ENCODE data around the gene S100A1. TPM values are rescaled to one million over a fixed set of nuclear protein-coding genes. Genes with fewer than 3 reads are reported as not detected.
A peak's percentile ranks its signal among the peaks of the same experiment; 100 is the strongest.

Gene S100A1
- total and polyA plus RNA-seq, 2 of the 13 experiments (the other 11 are each of a cell fraction or from before 2014, with no cell fraction given): 120 to 251 TPM

- H2AFZ ChIP-seq (ENCODE audit: low read length): no peak overlapping the region
- ChIA-PET CTCF (ENCODE audit: low intra/inter-chr PET ratio, low total read pairs) (no interaction called here), POLR2A (interaction anchor here (5.4 to 12.2 kb wide), 2 partner anchors 10 to 20 kb away, joined by 63 to 390 read pairs; partner anchors contain the start of genes CHTOP, S100A1 and S100A13)
- intact Hi-C loops (cut with micrococcal nuclease; ENCODE audit: unreplicated experiment): no loop called here
- no peaks in the 10 kb centered on the region for H4K20me1 ChIP-seq (ENCODE audit: insufficient read depth, low read length)
- in situ Hi-C loops (cut with HindIII; ENCODE audit: extremely low pct_ligation_motif_present, low pct_unique_long_range_greater_than_20kb): no loop called here
- DNase-seq (ENCODE audit: low spot score) (no peak), FAIRE-seq (no peak), ATAC-seq (no peak)
- TF ChIP-seq TBX3 (IDR thresholded peaks at IDR 0.05; ENCODE audit: borderline replicate concordance): no peak
- TF ChIP-seq JDP2 (CRISPR knock-in tag; IDR thresholded peaks at IDR 0.05; ENCODE audit: borderline replicate concordance): no peak
- H3K27me3 ChIP-seq (ENCODE audit: control insufficient read depth in 1 of 2, insufficient read depth in 2 of 2, low read length in 2 of 2): no peaks in the 10 kb centered on the region
- H3K9me3 ChIP-seq (ENCODE audit: low read length): no peaks in the 10 kb centered on the region
- peaks cover 0 to 1% of the 10 kb centered on the region in 2 experiments; a peak in 1 of 5 replicates for H3K36me3 ChIP-seq (replicated peaks in 1 of 2; ENCODE audit: control insufficient read depth in 1 of 2, insufficient read depth in 2 of 2, low read length in 2 of 2)
- H3K4me1 ChIP-seq (ENCODE audit: insufficient read depth, low read length): peaks cover 70% of the 10 kb centered on the region
- no peak overlapping the region for H3K4me2 ChIP-seq (ENCODE audit: low read depth, low read length)
- WGBS (ENCODE audit: low lambda C conversion rate): 89% methylated on average over 3 of the region's 7 CpGs
- H3K79me2 ChIP-seq (ENCODE audit: insufficient read depth, low read length): peaks cover 6% of the 10 kb centered on the region
- no TSS peak for BruUV-seq (replicated peaks)
- no peak overlapping the region for H3K27ac ChIP-seq (ENCODE audit: extremely low read length, insufficient read depth, low read length)
- no peak overlapping the region for H3K9ac ChIP-seq (ENCODE audit: insufficient read depth, low read depth, low read length)
- no peak overlapping the region for H3K4me3 ChIP-seq (replicated peaks in 1 of 3; ENCODE audit: insufficient read depth in 1 of 3, low read depth in 2 of 3, low read length in 3 of 3)
These were observed 13.3 kb upstream of the S100A1 start for GRCh38 chr1:153614906-153615305.

DNA sequence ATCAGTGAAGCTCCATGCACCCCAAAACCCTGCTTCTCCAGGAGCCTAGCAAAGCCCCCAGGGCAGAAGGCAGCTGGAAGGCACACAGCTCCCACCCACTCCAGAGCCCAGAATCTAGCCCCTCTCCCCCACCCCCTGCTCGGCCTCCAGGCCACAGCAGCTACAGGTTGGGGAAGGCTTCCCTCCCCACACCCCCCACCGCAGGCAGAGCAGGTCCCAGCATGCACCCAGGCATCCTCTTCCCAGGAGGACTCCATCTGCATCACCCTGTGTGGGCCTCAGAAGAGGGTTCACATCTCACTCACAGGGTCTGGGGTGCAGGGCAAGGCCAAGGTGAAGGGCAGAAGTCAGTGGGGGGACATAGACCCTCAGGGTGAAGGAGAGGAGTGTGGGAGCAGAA is 12.8 kb upstream of the S100A1 start:
- Histone ChIP-seq H3K9me3 (ENCODE audit: low read length) (no peaks in the 10 kb centered on the region), H3K79me2 (ENCODE audit: insufficient read depth, low read length) (peaks cover 6% of the 10 kb centered on the region), H3K27ac (ENCODE audit: extremely low read length, insufficient read depth, low read length) (no peak overlapping the region), H4K20me1 (ENCODE audit: insufficient read depth, low read length) (no peaks in the 10 kb centered on the region), H3K4me1 (ENCODE audit: insufficient read depth, low read length) (peaks cover 65% of the 10 kb centered on the region), H2AFZ (ENCODE audit: low read length) (no peak overlapping the region), H3K4me2 (ENCODE audit: low read depth, low read length) (peak overlapping the region; percentile 41; the same call in 1 of the 2 replicates), H3K36me3 (replicated peaks in 1 of 2; ENCODE audit: control insufficient read depth in 1 of 2, insufficient read depth in 2 of 2, low read length in 2 of 2) (peaks cover 0 to 1% of the 10 kb centered on the region in 2 experiments; a peak in 1 of 5 replicates), H3K4me3 (replicated peaks in 1 of 3; ENCODE audit: insufficient read depth in 1 of 3, low read depth in 2 of 3, low read length in 3 of 3) (no peak overlapping the region), H3K9ac (ENCODE audit: insufficient read depth, low read depth, low read length) (no peak overlapping the region), H3K27me3 (ENCODE audit: control insufficient read depth in 1 of 2, insufficient read depth in 2 of 2, low read length in 2 of 2) (no peaks in the 10 kb centered on the region)
- DNase-seq (ENCODE audit: low spot score): no peak
- no peak for FAIRE-seq
- intact Hi-C loops (cut with micrococcal nuclease; ENCODE audit: unreplicated experiment) (no loop called here), in situ Hi-C loops (cut with HindIII; ENCODE audit: extremely low pct_ligation_motif_present, low pct_unique_long_range_greater_than_20kb) (no loop called here)
- ChIA-PET CTCF (ENCODE audit: low intra/inter-chr PET ratio, low total read pairs) (no interaction called here), POLR2A (interaction anchor here (0.8 to 12.2 kb wide), 5 partner anchors 10 to 363 kb away, joined by 3 to 390 read pairs (median 14); partner anchors contain the start of genes CHTOP, JTB, S100A1 and S100A13)
- WGBS (ENCODE audit: low lambda C conversion rate): 56% methylated on average over 2 of the region's 2 CpGs
- BruUV-seq (replicated peaks): no TSS peak
- ATAC-seq: no peak
- TF ChIP-seq ERF (CRISPR knock-in tag; IDR thresholded peaks at IDR 0.05) (no peak), RBAK (CRISPR knock-in tag; IDR thresholded peaks at IDR 0.05) (no peak), ZNF414 (CRISPR knock-in tag; IDR thresholded peaks at IDR 0.05) (no peak), NCOA2 (CRISPR knock-in tag; IDR thresholded peaks at IDR 0.05) (no peak), ZKSCAN5 (CRISPR knock-in tag; IDR thresholded peaks at IDR 0.05) (no peak), NR1H2 (CRISPR knock-in tag; IDR thresholded peaks at IDR 0.05; ENCODE audit: borderline replicate concordance, low read depth) (no peak), ZNF549 (CRISPR knock-in tag; IDR thresholded peaks at IDR 0.05) (no peak), SRF (IDR thresholded peaks at IDR 0.05; ENCODE audit: low read depth, low read length) (no peak), TCF7 (IDR thresholded peaks at IDR 0.05; ENCODE audit: low read depth) (no peak), ZNF3 (CRISPR knock-in tag; IDR thresholded peaks at IDR 0.05) (no peak), FOXC1 (CRISPR knock-in tag; IDR thresholded peaks at IDR 0.05; ENCODE audit: borderline replicate concordance) (no peak)
- TF ChIP-seq, protein P1, sequence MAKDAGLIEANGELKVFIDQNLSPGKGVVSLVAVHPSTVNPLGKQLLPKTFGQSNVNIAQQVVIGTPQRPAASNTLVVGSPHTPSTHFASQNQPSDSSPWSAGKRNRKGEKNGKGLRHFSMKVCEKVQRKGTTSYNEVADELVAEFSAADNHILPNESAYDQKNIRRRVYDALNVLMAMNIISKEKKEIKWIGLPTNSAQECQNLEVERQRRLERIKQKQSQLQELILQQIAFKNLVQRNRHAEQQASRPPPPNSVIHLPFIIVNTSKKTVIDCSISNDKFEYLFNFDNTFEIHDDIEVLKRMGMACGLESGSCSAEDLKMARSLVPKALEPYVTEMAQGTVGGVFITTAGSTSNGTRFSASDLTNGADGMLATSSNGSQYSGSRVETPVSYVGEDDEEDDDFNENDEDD (CRISPR knock-in tag; IDR thresholded peaks at IDR 0.05; ENCODE audit: borderline replicate concordance): no peak
- TF ChIP-seq, protein P2, sequence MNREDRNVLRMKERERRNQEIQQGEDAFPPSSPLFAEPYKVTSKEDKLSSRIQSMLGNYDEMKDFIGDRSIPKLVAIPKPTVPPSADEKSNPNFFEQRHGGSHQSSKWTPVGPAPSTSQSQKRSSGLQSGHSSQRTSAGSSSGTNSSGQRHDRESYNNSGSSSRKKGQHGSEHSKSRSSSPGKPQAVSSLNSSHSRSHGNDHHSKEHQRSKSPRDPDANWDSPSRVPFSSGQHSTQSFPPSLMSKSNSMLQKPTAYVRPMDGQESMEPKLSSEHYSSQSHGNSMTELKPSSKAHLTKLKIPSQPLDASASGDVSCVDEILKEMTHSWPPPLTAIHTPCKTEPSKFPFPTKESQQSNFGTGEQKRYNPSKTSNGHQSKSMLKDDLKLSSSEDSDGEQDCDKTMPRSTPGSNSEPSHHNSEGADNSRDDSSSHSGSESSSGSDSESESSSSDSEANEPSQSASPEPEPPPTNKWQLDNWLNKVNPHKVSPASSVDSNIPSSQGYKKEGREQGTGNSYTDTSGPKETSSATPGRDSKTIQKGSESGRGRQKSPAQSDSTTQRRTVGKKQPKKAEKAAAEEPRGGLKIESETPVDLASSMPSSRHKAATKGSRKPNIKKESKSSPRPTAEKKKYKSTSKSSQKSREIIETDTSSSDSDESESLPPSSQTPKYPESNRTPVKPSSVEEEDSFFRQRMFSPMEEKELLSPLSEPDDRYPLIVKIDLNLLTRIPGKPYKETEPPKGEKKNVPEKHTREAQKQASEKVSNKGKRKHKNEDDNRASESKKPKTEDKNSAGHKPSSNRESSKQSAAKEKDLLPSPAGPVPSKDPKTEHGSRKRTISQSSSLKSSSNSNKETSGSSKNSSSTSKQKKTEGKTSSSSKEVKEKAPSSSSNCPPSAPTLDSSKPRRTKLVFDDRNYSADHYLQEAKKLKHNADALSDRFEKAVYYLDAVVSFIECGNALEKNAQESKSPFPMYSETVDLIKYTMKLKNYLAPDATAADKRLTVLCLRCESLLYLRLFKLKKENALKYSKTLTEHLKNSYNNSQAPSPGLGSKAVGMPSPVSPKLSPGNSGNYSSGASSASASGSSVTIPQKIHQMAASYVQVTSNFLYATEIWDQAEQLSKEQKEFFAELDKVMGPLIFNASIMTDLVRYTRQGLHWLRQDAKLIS (CRISPR knock-in tag; IDR thresholded peaks at IDR 0.05): no peak
